ENCODE results near the gene EIF3D. TPM values are rescaled to one million over a fixed set of nuclear protein-coding genes. Genes with fewer than 3 reads are reported as not detected.
A peak's percentile ranks its signal among the peaks of the same experiment; 100 is the strongest.

EIF3D gene
- total and polyA plus RNA-seq, 2 experiments from 2014 or later = 148 to 381 TPM

- no peaks in the 10 kb centered on the region for H3K27me3 ChIP-seq (ENCODE audit: insufficient read depth)
- H4K20me1 ChIP-seq (replicated peaks; ENCODE audit: insufficient read depth) = no peaks in the 10 kb centered on the region
- H2AFZ ChIP-seq = peak overlapping the region; percentile 78
- no peak overlapping the region for H3K4me3 ChIP-seq
- DNase-seq (ENCODE audit: low spot score) (no peak), ATAC-seq (no peak)
- peaks cover 36% of the 10 kb centered on the region for H3K4me1 Mint-ChIP-seq
- H3K9me3 Mint-ChIP-seq = no peaks in the 10 kb centered on the region
- no peaks in the 10 kb centered on the region for H3K36me3 Mint-ChIP-seq (ENCODE audit: low read depth)
- TF ChIP-seq ZNF462 (CRISPR knock-in tag; IDR thresholded peaks at IDR 0.05) (no peak), CREB1 (CRISPR knock-in tag; IDR thresholded peaks at IDR 0.05; ENCODE audit: low read depth) (no peak), EZH2 (IDR thresholded peaks at IDR 0.05; ENCODE audit: low read depth, unreplicated experiment) (no peak), NANOG (IDR thresholded peaks at IDR 0.05; ENCODE audit: borderline replicate concordance) (no peak)
- no peak overlapping the region for H3K27ac Mint-ChIP-seq
- peaks cover 32% of the 10 kb centered on the region for H3K4me1 ChIP-seq (ENCODE audit: insufficient read depth)
- H3K4me3 Mint-ChIP-seq = no peak overlapping the region
- no peaks in the 10 kb centered on the region for H3K9me2 ChIP-seq (ENCODE audit: insufficient read depth)
- H3K27me3 Mint-ChIP-seq (ENCODE audit: insufficient read depth, low read depth, poor library complexity) = peaks cover 18% of the 10 kb centered on the region
- H3K79me2 ChIP-seq (replicated peaks; ENCODE audit: insufficient read depth) = no peaks in the 10 kb centered on the region
- no peaks in the 10 kb centered on the region; the same call in 1 of the 2 replicates for H3F3A ChIP-seq (replicated peaks; ENCODE audit: low read depth)
- no peaks in the 10 kb centered on the region; the same call in 1 of the 2 replicates for H3K36me3 ChIP-seq (ENCODE audit: insufficient read depth)
- no peak overlapping the region for H3K27ac ChIP-seq (ENCODE audit: low read depth)
- H3K4me2 ChIP-seq = no peak overlapping the region
Observed at GRCh38 chr22:36564422-36565158, 35.6 kb upstream of the EIF3D start.

GRCh38 chr22:36563898-36564297 is 34.9 kb upstream of the EIF3D start:
- Histone ChIP-seq H3F3A (replicated peaks; ENCODE audit: low read depth) (no peaks in the 10 kb centered on the region; the same call in 1 of the 2 replicates), H2AFZ (no peak overlapping the region), H3K4me3 (no peak overlapping the region), H3K27me3 (ENCODE audit: insufficient read depth) (no peaks in the 10 kb centered on the region), H3K4me1 (ENCODE audit: insufficient read depth) (peaks cover 32% of the 10 kb centered on the region), H3K79me2 (replicated peaks; ENCODE audit: insufficient read depth) (no peaks in the 10 kb centered on the region), H3K4me2 (no peak overlapping the region), H3K27ac (ENCODE audit: low read depth) (no peak overlapping the region), H3K9me2 (ENCODE audit: insufficient read depth) (no peaks in the 10 kb centered on the region), H4K20me1 (replicated peaks; ENCODE audit: insufficient read depth) (no peaks in the 10 kb centered on the region), H3K36me3 (ENCODE audit: insufficient read depth) (no peaks in the 10 kb centered on the region; the same call in 1 of the 2 replicates)
- TF ChIP-seq ETS1 (IDR thresholded peaks at IDR 0.05) = no peak
- DNase-seq (ENCODE audit: low spot score) = no peak
- H3K27me3 Mint-ChIP-seq (ENCODE audit: insufficient read depth, low read depth, poor library complexity) = peaks cover 20% of the 10 kb centered on the region
- peaks cover 36% of the 10 kb centered on the region for H3K4me1 Mint-ChIP-seq
- no peak overlapping the region for H3K27ac Mint-ChIP-seq
- no peak overlapping the region for H3K4me3 Mint-ChIP-seq
- no peaks in the 10 kb centered on the region for H3K9me3 Mint-ChIP-seq
- ATAC-seq = no peak
- no peaks in the 10 kb centered on the region for H3K36me3 Mint-ChIP-seq (ENCODE audit: low read depth)

All from GM23338 (cell line).